HUES48 (cell line): ENCODE measurements around the gene ARMC6.

Experiments used
- H3K27ac ChIP-seq: one replicate; pipeline ENCODE4 v1.7.0; 2013; ENCODE audit warnings: low read depth, low read length, inconsistent platforms
- H3K27me3 ChIP-seq: 2 replicates; pipeline ENCODE4 v1.6.1; 2013; ENCODE audit warnings: mild to moderate bottlenecking, low read length; ENCODE audit not compliant: control insufficient read depth, insufficient read depth
- H3K36me3 ChIP-seq: 2 replicates; pipeline ENCODE4 v1.6.1; 2013; ENCODE audit warnings: low read length; ENCODE audit not compliant: control insufficient read depth, insufficient read depth
- H3K4me1 ChIP-seq: 2 replicates; pipeline ENCODE4 v1.6.1; 2013; ENCODE audit warnings: mild to moderate bottlenecking, low read length; ENCODE audit not compliant: control insufficient read depth, insufficient read depth
- H3K4me3 ChIP-seq: 2 replicates; pipeline ENCODE4 v1.5.1; 2013; ENCODE audit warnings: mild to moderate bottlenecking, low read depth, low read length
- H3K9ac ChIP-seq: 2 replicates; pipeline ENCODE4 v1.6.1; 2013; ENCODE audit warnings: mild to moderate bottlenecking, low read depth, low read length, moderate library complexity
- H3K9me3 ChIP-seq: 2 replicates; pipeline ENCODE4 v1.6.1; 2013; ENCODE audit warnings: low read length; ENCODE audit not compliant: control insufficient read depth, insufficient read depth

Gene ARMC6

GRCh38 chr19:19054939-19055440 lies 21.6 kb downstream of the ARMC6 start:
- Histone ChIP-seq H3K4me1 (no peaks in the 10 kb centered on the region), H3K9me3 (no peaks in the 10 kb centered on the region), H3K27me3 (no peaks in the 10 kb centered on the region), H3K4me3 (no peak overlapping the region), H3K27ac (no peak overlapping the region), H3K36me3 (peaks cover 79% of the 10 kb centered on the region), H3K9ac (no peak overlapping the region)

- no peaks in the 10 kb centered on the region for H3K4me1 ChIP-seq
- H3K9me3 ChIP-seq = no peaks in the 10 kb centered on the region
- no peak overlapping the region for H3K4me3 ChIP-seq
- H3K9ac ChIP-seq = no peak overlapping the region
- H3K27ac ChIP-seq = no peak overlapping the region
- H3K27me3 ChIP-seq = no peaks in the 10 kb centered on the region
- H3K36me3 ChIP-seq = peaks cover 75% of the 10 kb centered on the region
Observed at GRCh38 chr19:19055701-19056100, 22.3 kb downstream of the ARMC6 start.

GRCh38 chr19:19056636-19057275 lies 23.4 kb downstream of the ARMC6 start:
- H3K27me3 ChIP-seq = no peaks in the 10 kb centered on the region; the same call in 1 of the 2 replicates
- no peaks in the 10 kb centered on the region for H3K9me3 ChIP-seq
- H3K27ac ChIP-seq = no peak overlapping the region
- peaks cover 70% of the 10 kb centered on the region for H3K36me3 ChIP-seq
- H3K4me3 ChIP-seq = no peak overlapping the region
- no peak overlapping the region for H3K9ac ChIP-seq
- no peaks in the 10 kb centered on the region for H3K4me1 ChIP-seq

GRCh38 chr19:19057317-19057716 lies 23.9 kb downstream of the ARMC6 start:
- H3K27me3 ChIP-seq = no peaks in the 10 kb centered on the region; the same call in 1 of the 2 replicates
- H3K9ac ChIP-seq = no peak overlapping the region
- no peak overlapping the region for H3K27ac ChIP-seq
- H3K9me3 ChIP-seq = no peaks in the 10 kb centered on the region
- peaks cover 68% of the 10 kb centered on the region for H3K36me3 ChIP-seq
- peaks cover 4% of the 10 kb centered on the region; the same call in 1 of the 2 replicates for H3K4me1 ChIP-seq
- no peak overlapping the region for H3K4me3 ChIP-seq

- Histone ChIP-seq H3K9me3 (no peaks in the 10 kb centered on the region), H3K9ac (no peak overlapping the region), H3K4me1 (peaks cover 8% of the 10 kb centered on the region; the same call in 1 of the 2 replicates), H3K27ac (no peak overlapping the region), H3K36me3 (peaks cover 64% of the 10 kb centered on the region), H3K27me3 (no peaks in the 10 kb centered on the region; the same call in 1 of the 2 replicates), H3K4me3 (no peak overlapping the region)
Observed at GRCh38 chr19:19057720-19058119, 24.3 kb downstream of the ARMC6 start.

- Histone ChIP-seq H3K9me3 (no peaks in the 10 kb centered on the region), H3K4me3 (no peak overlapping the region), H3K27ac (no peak overlapping the region), H3K36me3 (peaks cover 57% of the 10 kb centered on the region), H3K27me3 (peaks cover 2% of the 10 kb centered on the region), H3K9ac (no peak overlapping the region), H3K4me1 (peaks cover 9% of the 10 kb centered on the region; the same call in 1 of the 2 replicates)
Observed at GRCh38 chr19:19059018-19059836, 25.8 kb downstream of the ARMC6 start.

- no peaks in the 10 kb centered on the region for H3K9me3 ChIP-seq
- H3K27me3 ChIP-seq = peaks cover 10% of the 10 kb centered on the region
- H3K27ac ChIP-seq = no peak overlapping the region
- H3K4me3 ChIP-seq = no peak overlapping the region
- peaks cover 9% of the 10 kb centered on the region; the same call in 1 of the 2 replicates for H3K4me1 ChIP-seq
- peaks cover 49% of the 10 kb centered on the region for H3K36me3 ChIP-seq
- no peak overlapping the region for H3K9ac ChIP-seq
Observed at GRCh38 chr19:19059837-19060611, 26.6 kb downstream of the ARMC6 start.

- peaks cover 36% of the 10 kb centered on the region for H3K36me3 ChIP-seq
- H3K4me1 ChIP-seq = peaks cover 9% of the 10 kb centered on the region
- no peak overlapping the region for H3K9ac ChIP-seq
Observed at GRCh38 chr19:19061506-19061905, 28.1 kb downstream of the ARMC6 start.

GRCh38 chr19:19062454-19063182 lies 29.2 kb downstream of the ARMC6 start:
- Histone ChIP-seq H3K9me3 (no peaks in the 10 kb centered on the region), H3K4me3 (peak overlapping the region; percentile 61), H3K27me3 (peaks cover 34% of the 10 kb centered on the region), H3K27ac (peak overlapping the region; percentile 57), H3K4me1 (peaks cover 9% of the 10 kb centered on the region), H3K9ac (0 out of 2 replicates have a peak overlapping the region, but pooled peaks have one; percentile 10), H3K36me3 (peaks cover 25% of the 10 kb centered on the region)

More at GRCh38 chr19:19061506-19061905, 28.1 kb downstream of the ARMC6 start:
- H3K4me3 ChIP-seq = no peak overlapping the region
- H3K27me3 ChIP-seq = peaks cover 24% of the 10 kb centered on the region
- no peaks in the 10 kb centered on the region for H3K9me3 ChIP-seq
- no peak overlapping the region for H3K27ac ChIP-seq
